ENCODE measurements around the gene SLC45A1.
A peak's percentile ranks its signal among the peaks of the same experiment; 100 is the strongest.

The SLC45A1 gene

GRCh38 chr1:8330271-8331125 lies 12.6 kb downstream of the SLC45A1 start:
- no peak for DNase-seq (ENCODE audit: low spot score)
- H3K27ac ChIP-seq (replicated peaks; ENCODE audit: low read length) = no peak overlapping the region
- no CpG with 5 or more reads among the region's 47 CpGs for WGBS, 2 donors (ENCODE audit: extremely low coverage in 2 of 2, insufficient read length in 2 of 2, insufficient replicate concordance in 1 of 2)

GRCh38 chr1:8332806-8333205 lies 14.9 kb downstream of the SLC45A1 start:
- no peak overlapping the region for H3K4me2 ChIP-seq (ENCODE audit: insufficient read depth, low read length, poor library complexity, severe bottlenecking)
- H2BK15ac ChIP-seq (ENCODE audit: low read length) = no peak overlapping the region
- H3K9ac ChIP-seq (ENCODE audit: low read depth, low read length, poor library complexity) = no peak overlapping the region
- no peaks in the 10 kb centered on the region for H3K27me3 ChIP-seq (ENCODE audit: control insufficient read depth in 3 of 3, insufficient read depth in 3 of 3, low read depth in 1 of 3, low read length in 3 of 3)
- no peak overlapping the region for H3K4ac ChIP-seq (ENCODE audit: low read length)
- H3K4me1 ChIP-seq (ENCODE audit: control insufficient read depth in 2 of 2, insufficient read depth in 1 of 2, low read depth in 1 of 2, low read length in 2 of 2) = no peaks in the 10 kb centered on the region
- no peak overlapping the region for H2BK120ac ChIP-seq (ENCODE audit: low read depth, low read length)
- no peak overlapping the region for H4K8ac ChIP-seq (ENCODE audit: low read depth, low read length)
- no peak overlapping the region for H2AFZ ChIP-seq (ENCODE audit: low read length)
- H2BK12ac ChIP-seq (ENCODE audit: low read length) = no peak overlapping the region
- H3K18ac ChIP-seq (ENCODE audit: low read length) = peak overlapping the region; percentile 15
- no peak overlapping the region for H2BK5ac ChIP-seq (ENCODE audit: low read length)
- H4K91ac ChIP-seq (ENCODE audit: low read depth, low read length, poor library complexity) = no peak overlapping the region
- no peaks in the 10 kb centered on the region for H3K9me3 ChIP-seq (replicated peaks in 1 of 2; ENCODE audit: control insufficient read depth in 2 of 2, insufficient read depth in 1 of 2, low read depth in 1 of 2, low read length in 2 of 2)
- H3K4me3 ChIP-seq (ENCODE audit: low read length in 2 of 2) = no peak overlapping the region
- H3K27ac ChIP-seq (replicated peaks; ENCODE audit: low read length) = no peak overlapping the region
- no peak overlapping the region for H3K23ac ChIP-seq (ENCODE audit: low read depth, low read length, poor library complexity)
- no peaks in the 10 kb centered on the region for H3K79me1 ChIP-seq (ENCODE audit: low read depth, low read length)
- no peak overlapping the region for H3K14ac ChIP-seq (ENCODE audit: low read length)
- H3K36me3 ChIP-seq (replicated peaks in 1 of 2; ENCODE audit: control insufficient read depth in 2 of 2, insufficient read depth in 2 of 2, low read length in 2 of 2) = no peaks in the 10 kb centered on the region
- DNase-seq (ENCODE audit: low spot score) = no peak
- H2AK5ac ChIP-seq (ENCODE audit: low read depth, low read length) = no peak overlapping the region
- no CpG with 5 or more reads among the region's 16 CpGs for WGBS, 2 donors (ENCODE audit: extremely low coverage in 2 of 2, insufficient read length in 2 of 2, insufficient replicate concordance in 1 of 2)

More at GRCh38 chr1:8330271-8331125, 12.6 kb downstream of the SLC45A1 start:
- Histone ChIP-seq H2BK15ac (ENCODE audit: low read length) (peak overlapping the region; percentile 39), H3K4ac (ENCODE audit: low read length) (no peak overlapping the region), H2BK120ac (ENCODE audit: low read depth, low read length) (no peak overlapping the region), H3K4me2 (ENCODE audit: insufficient read depth, low read length, poor library complexity, severe bottlenecking) (no peak overlapping the region), H2AK5ac (ENCODE audit: low read depth, low read length) (peak overlapping the region; percentile 42), H3K23ac (ENCODE audit: low read depth, low read length, poor library complexity) (peak overlapping the region; percentile 96), H3K18ac (ENCODE audit: low read length) (peak overlapping the region; percentile 21), H4K8ac (ENCODE audit: low read depth, low read length) (peak overlapping the region; percentile 76), H2BK12ac (ENCODE audit: low read length) (no peak overlapping the region), H2BK5ac (ENCODE audit: low read length) (no peak overlapping the region), H3K36me3 (replicated peaks in 1 of 2; ENCODE audit: control insufficient read depth in 2 of 2, insufficient read depth in 2 of 2, low read length in 2 of 2) (no peaks in the 10 kb centered on the region), H4K91ac (ENCODE audit: low read depth, low read length, poor library complexity) (no peak overlapping the region), H3K14ac (ENCODE audit: low read length) (peak overlapping the region; percentile 64), H3K4me3 (ENCODE audit: low read length in 2 of 2) (no peak overlapping the region), H2AFZ (ENCODE audit: low read length) (no peak overlapping the region), H3K9me3 (replicated peaks in 1 of 2; ENCODE audit: control insufficient read depth in 2 of 2, insufficient read depth in 1 of 2, low read depth in 1 of 2, low read length in 2 of 2) (no peaks in the 10 kb centered on the region), H3K79me1 (ENCODE audit: low read depth, low read length) (no peaks in the 10 kb centered on the region), H3K4me1 (ENCODE audit: control insufficient read depth in 2 of 2, insufficient read depth in 1 of 2, low read depth in 1 of 2, low read length in 2 of 2) (no peaks in the 10 kb centered on the region), H3K9ac (ENCODE audit: low read depth, low read length, poor library complexity) (peak overlapping the region; percentile 67), H3K27me3 (ENCODE audit: control insufficient read depth in 3 of 3, insufficient read depth in 3 of 3, low read depth in 1 of 3, low read length in 3 of 3) (no peaks in the 10 kb centered on the region)

GRCh38 chr1:8333246-8333987 lies 15.5 kb downstream of the SLC45A1 start:
- Histone ChIP-seq H4K91ac (ENCODE audit: low read depth, low read length, poor library complexity) (no peak overlapping the region), H3K4ac (ENCODE audit: low read length) (no peak overlapping the region), H2AK5ac (ENCODE audit: low read depth, low read length) (no peak overlapping the region), H2BK15ac (ENCODE audit: low read length) (no peak overlapping the region), H3K9me3 (replicated peaks in 1 of 2; ENCODE audit: control insufficient read depth in 2 of 2, insufficient read depth in 1 of 2, low read depth in 1 of 2, low read length in 2 of 2) (no peaks in the 10 kb centered on the region), H3K18ac (ENCODE audit: low read length) (no peak overlapping the region), H3K4me1 (ENCODE audit: control insufficient read depth in 2 of 2, insufficient read depth in 1 of 2, low read depth in 1 of 2, low read length in 2 of 2) (no peaks in the 10 kb centered on the region), H3K27me3 (ENCODE audit: control insufficient read depth in 3 of 3, insufficient read depth in 3 of 3, low read depth in 1 of 3, low read length in 3 of 3) (no peaks in the 10 kb centered on the region), H3K27ac (replicated peaks; ENCODE audit: low read length) (no peak overlapping the region), H3K4me3 (ENCODE audit: low read length in 2 of 2) (no peak overlapping the region), H3K4me2 (ENCODE audit: insufficient read depth, low read length, poor library complexity, severe bottlenecking) (no peak overlapping the region), H2AFZ (ENCODE audit: low read length) (no peak overlapping the region), H2BK120ac (ENCODE audit: low read depth, low read length) (no peak overlapping the region), H2BK12ac (ENCODE audit: low read length) (no peak overlapping the region), H4K8ac (ENCODE audit: low read depth, low read length) (no peak overlapping the region), H3K14ac (ENCODE audit: low read length) (no peak overlapping the region), H2BK5ac (ENCODE audit: low read length) (no peak overlapping the region), H3K23ac (ENCODE audit: low read depth, low read length, poor library complexity) (no peak overlapping the region), H3K79me1 (ENCODE audit: low read depth, low read length) (no peaks in the 10 kb centered on the region), H3K36me3 (replicated peaks in 1 of 2; ENCODE audit: control insufficient read depth in 2 of 2, insufficient read depth in 2 of 2, low read length in 2 of 2) (no peaks in the 10 kb centered on the region), H3K9ac (ENCODE audit: low read depth, low read length, poor library complexity) (no peak overlapping the region)
- no peak for DNase-seq (ENCODE audit: low spot score)
- no CpG with 5 or more reads among the region's 16 CpGs for WGBS, 2 donors (ENCODE audit: extremely low coverage in 2 of 2, insufficient read length in 2 of 2, insufficient replicate concordance in 1 of 2)

All from neuronal stem cell (in vitro differentiated cells).